ENCODE measurements around the gene RAD21L1.

Gene RAD21L1

DNA sequence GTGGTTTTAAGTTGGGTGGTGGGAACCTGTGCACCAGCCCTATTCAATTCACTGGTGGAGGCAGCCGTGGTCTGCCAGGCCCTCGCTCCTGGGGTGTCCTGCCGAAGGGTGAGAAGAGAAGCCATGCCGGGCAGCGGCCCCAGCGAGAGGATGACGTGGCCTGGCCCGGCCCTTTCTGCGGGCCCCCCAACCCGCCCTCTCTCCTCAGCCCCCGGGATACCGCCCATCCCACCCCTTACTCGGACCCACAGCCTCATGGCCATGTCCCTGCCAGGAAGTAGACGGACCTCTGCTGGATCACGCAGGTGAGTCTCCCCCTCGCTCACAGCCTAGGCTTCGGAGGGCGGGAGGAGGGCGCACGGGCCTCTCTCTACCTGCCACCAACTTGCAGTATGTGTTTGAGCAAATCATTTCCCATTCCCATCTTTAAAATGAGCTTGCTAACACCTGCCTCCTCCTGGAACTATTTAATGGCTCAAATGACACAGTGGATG is 70.3 kb downstream of the RAD21L1 start:
- DNase-seq (ENCODE audit: low spot score), result no peak

- DNase-seq (ENCODE audit: low spot score), result no peak
Observed at GRCh38 chr20:1296922-1297321, 71.1 kb downstream of the RAD21L1 start.

- no peak for DNase-seq (ENCODE audit: low spot score)
Observed at GRCh38 chr20:1297486-1297885, 71.6 kb downstream of the RAD21L1 start.

DNA sequence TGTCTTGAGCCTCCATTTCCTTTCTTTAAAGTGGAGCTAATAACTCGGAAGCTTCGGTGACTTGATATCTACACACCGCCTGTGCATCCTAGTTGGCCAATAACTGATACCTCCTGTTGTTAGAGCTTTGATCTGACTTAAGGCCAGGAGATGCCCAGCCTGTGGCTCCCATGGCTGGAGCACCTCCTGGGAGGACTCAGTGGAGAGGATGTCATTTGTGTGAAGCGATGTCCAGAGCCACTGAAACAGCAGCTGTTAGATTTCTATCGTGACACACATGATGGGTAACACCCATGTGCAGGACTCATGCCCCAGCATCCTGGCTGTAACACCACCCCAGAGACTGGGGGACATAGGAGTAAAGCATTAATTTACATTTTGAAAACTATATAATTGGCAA is 72.3 kb downstream of the RAD21L1 start:
- DNase-seq (ENCODE audit: low spot score), result no peak

DNA sequence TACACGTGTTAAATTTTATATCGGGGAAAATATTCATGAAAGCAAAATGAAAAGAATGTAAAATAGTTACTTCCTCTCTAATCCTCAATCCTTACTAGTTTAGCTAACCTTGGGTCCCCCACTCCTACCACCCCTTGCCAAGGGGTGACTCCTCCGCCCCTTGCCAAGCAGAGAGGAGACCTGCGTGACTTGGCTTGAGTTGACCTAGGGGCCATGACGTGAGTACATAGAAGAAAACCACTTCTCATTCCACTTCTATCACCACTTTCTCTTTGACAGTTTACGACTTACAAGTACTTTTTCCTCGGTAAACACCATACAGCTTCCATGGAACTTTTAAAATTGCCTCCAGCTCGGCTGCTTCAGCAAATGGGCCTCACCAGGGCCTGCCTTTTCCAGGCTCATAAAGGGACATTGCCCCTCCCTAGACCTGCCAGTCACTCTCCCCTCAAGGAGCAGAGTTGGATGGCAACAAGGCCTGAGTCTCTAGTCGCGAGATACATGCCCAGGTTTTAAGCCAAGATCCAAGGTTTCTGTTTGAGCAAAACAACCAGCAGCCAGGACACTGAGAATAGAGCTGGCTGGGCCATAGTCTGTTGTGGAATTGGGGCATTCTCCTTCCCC is 73.2 kb downstream of the RAD21L1 start:
- DNase-seq (ENCODE audit: low spot score), result no peak

DNA sequence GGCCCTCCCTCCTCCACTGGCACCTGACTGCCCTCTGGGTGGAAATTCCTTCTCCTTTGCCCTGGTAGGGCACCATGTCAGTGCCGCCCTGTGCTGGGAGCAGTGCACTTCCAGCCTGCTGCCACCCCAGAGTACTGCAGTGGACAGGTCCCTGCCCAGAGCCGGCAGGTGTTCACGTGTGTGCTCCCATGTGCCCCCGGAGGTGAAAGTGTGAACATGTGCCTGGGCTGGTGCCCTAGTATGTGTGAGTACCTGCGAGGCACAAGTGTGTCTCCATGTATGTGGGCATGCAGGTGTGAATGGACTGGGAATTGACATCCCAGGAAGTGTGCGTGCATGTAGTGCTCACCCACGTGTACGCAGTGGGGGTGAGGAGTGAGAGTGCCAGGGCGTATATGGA is 73.7 kb downstream of the RAD21L1 start:
- no peak for DNase-seq (ENCODE audit: low spot score)

DNA sequence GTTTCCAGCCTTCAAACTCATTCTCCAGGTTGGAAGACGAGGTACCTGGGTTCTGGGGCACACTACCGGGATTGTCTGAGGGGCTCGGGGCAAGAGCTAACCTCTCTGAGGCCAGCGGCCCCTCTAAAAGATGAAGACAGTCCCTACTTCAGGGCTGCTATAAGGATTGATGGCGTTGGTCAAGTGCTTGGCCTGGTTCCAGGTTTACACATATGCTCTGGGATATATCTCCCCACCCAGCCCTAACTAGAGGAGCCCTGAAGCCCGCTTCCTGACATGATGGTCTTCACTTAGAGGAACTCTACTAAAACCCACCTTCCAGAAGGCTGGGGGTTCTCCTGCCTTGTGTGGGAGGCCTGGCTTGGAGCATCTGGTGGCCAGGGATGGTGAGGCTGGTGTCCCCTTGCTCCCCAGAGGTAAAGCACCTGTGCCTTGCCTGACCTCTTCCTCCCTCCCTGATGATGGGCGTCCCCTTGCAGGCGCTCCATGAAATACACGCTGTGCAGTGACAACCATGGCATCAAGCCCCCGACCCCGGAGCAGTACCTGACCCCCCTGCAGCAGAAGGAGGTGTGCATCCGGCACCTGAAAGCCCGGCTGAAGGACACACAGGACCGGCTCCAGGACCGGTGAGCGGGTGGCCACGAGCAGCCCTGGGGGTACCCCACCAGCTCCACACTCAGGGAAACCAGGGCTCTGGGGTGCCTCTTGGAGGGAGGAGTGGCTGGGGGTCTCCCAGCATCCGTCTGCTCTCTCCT is 74.4 kb downstream of the RAD21L1 start:
- no peak for DNase-seq (ENCODE audit: low spot score)

DNA sequence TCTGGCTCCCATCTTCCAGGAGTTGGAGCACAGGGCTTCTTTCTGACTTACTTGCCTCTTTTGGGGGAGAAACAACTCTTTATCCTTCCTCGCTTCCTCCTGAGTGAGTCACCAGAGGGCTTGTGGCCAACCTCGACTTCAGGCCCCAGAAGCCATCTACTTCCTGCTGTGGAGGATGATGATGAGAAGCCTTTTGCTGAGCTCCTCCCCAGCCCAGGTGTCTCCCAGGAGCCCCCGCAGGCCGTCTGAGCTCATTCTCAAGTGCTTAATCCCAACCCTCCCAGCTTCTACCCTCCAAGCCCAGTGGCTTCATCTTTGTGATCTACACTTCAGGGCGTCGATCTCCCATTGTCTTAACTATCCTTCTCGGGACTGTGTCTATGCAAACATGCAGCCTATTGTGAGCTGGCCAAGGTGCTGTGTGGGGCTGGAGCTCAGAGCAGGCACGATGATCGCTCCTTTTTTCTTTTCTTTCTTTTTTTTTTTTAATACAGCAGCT is 75.2 kb downstream of the RAD21L1 start:
- peak; percentile 76 for DNase-seq (ENCODE audit: low spot score)

DNA sequence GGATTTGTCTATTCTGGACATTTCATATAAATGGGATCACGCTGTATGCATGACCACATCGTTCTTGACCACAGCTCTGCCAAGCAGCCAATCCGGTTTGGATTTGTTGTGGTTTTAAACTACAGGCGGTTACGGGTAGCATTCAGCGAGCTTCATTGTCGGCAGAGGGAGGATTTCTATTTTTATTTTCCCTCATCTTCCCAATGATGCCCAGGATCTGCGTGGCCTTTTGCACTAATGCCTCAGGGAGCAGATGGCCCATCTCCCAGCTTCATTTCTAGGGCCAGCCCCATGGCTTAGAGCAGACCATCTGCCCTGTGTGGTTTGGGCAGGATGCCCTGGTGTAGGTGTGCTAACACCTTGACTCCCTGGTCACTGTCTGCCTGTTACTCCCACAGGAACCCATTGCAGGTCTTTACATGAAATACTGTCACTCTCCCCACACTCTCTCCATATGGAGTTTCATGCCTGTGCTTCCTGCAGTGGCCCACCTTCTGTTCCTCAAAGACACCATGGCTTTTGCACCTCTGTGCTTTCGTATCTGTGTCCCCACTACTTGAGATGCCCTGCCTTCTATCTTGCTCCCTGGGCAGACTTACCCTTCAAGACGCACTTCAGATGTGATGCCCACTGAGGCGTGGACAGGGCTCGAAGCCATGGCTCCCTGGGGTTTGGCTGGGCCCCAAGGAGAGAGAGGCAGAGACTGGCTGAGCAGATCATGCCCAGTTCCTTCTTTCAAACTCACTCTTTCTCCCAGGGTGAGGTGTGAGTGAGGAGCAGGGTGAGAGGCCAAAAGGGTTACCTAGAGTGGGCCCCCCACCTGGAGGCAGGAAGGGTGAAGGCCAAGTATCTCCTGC is 77.1 kb downstream of the RAD21L1 start:
- no peak for DNase-seq (ENCODE audit: low spot score)

- no peak for DNase-seq (ENCODE audit: low spot score)
Observed at GRCh38 chr20:1304710-1305515, 79.1 kb downstream of the RAD21L1 start.

Measured in AG08396 (cell line).